VCaP (cell line): ENCODE data around the gene FCRLB.

ENCODE experiments used
- H3K27ac ChIP-seq: fragments of 450-650 bp; 2 replicates; pipeline ENCODE4 v1.5.1; 2017
- TF ChIP-seq, protein P1 (sequence below): fragments of 450-650 bp; conservative IDR thresholded peaks from 2 replicates; pipeline ENCODE4 v1.5.1; 2017; ENCODE audit warnings: mild to moderate bottlenecking, moderate library complexity

The FCRLB gene

DNA sequence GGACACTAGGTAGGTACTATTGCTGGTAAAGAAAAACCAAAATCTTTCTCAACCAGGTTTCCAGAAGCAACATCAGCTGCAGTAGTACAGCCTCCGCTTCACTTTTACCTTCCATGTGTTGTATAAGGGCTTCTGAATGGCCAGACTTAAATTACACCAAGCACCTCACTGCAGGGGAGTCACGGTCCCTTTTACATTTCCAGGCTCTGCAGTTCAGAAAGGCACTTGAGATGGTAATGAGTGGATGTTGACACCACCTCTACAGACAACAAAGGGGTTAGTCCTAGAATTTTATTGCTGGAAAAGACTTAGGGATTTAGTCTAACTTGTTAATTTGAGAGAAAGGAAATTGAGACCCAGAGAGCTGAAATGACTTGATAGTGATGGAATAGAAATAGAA lies 16.3 kb downstream of the FCRLB start:
- no peak overlapping the region for H3K27ac ChIP-seq
- TF ChIP-seq, protein P1, sequence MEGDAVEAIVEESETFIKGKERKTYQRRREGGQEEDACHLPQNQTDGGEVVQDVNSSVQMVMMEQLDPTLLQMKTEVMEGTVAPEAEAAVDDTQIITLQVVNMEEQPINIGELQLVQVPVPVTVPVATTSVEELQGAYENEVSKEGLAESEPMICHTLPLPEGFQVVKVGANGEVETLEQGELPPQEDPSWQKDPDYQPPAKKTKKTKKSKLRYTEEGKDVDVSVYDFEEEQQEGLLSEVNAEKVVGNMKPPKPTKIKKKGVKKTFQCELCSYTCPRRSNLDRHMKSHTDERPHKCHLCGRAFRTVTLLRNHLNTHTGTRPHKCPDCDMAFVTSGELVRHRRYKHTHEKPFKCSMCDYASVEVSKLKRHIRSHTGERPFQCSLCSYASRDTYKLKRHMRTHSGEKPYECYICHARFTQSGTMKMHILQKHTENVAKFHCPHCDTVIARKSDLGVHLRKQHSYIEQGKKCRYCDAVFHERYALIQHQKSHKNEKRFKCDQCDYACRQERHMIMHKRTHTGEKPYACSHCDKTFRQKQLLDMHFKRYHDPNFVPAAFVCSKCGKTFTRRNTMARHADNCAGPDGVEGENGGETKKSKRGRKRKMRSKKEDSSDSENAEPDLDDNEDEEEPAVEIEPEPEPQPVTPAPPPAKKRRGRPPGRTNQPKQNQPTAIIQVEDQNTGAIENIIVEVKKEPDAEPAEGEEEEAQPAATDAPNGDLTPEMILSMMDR, result no peak

DNA sequence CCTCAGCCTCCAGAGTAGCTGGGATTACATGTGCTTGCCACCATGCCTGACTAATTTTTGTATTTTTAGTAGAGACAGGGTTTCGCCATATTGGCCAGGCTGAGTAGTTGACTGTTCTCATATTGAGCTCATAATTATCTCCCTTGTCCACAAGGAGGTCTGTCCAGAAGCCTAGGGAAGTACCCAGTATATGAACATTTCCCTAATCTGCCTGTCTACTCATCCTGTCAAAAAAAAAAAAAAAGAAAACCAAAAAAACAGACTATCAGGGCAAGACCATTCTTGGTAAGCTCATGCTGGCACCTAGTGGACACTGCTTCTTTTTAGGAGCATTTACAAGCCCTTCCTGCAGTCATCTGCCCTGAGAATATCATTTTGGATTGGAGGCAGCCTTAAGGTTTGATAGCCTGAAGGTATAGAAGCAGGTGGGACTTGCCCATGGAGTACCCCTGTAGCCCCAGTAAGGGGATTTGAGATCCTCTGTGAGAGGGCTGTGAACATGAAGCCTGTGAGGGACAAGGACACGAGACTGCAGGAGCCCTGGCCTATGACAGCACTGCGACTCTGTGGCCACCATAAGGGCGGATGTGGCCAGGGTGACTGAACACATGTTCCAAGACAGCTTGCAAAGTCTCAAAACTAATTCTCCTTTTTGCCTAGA lies 17.4 kb downstream of the FCRLB start:
- TF ChIP-seq, protein P1, result peak; percentile 82

DNA sequence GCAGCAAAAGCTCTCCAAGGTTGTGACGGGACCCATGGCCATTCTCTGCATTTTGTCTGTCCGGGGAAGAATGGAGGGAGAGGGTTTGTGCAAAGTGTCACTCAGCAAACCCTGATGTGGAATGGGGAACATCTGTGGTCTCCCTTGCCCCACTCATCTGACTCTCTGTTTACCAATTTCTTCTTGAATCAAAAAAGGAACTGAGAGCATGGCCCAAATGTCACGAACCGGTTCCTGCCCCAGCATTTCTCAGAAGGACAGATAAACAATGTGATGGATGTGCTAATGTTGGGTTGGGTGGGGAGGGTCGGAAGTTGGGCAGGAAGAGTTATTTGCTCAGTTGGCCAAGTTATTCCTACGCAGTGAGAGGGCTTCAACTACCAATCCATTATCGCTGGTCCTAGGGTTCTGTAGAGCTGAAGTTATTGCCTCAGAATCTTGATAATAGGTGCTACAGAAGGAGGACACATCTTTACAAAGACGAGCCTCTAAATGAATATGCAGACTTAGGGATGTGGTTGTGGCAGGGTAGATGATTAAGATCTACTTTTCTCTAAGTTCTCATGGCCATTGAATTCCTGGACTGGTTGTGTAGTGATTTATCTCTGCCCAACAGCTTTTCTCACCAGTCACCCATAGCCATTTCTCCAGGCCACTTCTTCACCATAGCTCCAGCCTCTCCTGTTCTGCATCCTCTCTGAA lies 18.7 kb downstream of the FCRLB start:
- TF ChIP-seq, protein P1, result no peak
- no peak overlapping the region for H3K27ac ChIP-seq

More for the DNA sequence above, 17.4 kb downstream of the FCRLB start:
- H3K27ac ChIP-seq, result no peak overlapping the region

DNA sequence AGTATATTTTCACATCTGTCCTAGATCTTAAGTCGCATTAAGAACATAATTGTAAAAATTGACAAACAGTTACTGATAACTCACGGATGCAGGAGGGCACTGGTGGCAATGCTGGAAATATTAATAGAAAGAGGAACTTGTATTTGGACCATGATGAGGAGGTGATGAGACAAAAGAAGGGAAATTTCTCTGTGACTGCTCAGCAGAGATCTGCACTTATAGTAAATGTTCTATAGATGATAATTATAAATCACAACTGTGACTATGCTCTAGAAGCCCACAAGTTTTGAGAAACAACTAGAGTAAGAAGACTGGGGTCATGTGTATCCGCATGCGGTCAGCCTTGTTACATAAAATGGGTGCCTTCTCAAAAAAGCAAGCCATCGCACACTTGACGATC lies 19.6 kb downstream of the FCRLB start:
- no peak overlapping the region for H3K27ac ChIP-seq
- TF ChIP-seq, protein P1, result no peak

DNA sequence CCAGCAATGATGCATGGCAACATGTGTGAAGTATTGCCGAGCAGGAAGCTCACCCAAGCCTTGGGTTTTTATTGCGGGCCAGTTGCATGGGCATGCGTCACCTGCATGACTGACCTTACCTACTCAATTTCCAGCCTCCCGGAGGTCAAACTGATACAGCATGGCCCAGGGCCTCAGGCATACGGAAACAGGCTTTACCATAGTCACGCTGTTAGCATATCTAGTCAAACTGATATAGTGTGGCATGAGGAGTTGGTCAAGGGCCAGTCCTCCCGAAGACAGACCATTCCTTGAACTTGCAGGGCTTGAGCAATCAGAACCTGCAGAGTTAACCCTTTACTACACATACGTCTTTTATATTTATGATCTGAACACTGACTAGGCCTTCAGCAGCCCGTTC lies 21.9 kb downstream of the FCRLB start:
- TF ChIP-seq, protein P1, result no peak
- H3K27ac ChIP-seq, result no peak overlapping the region

DNA sequence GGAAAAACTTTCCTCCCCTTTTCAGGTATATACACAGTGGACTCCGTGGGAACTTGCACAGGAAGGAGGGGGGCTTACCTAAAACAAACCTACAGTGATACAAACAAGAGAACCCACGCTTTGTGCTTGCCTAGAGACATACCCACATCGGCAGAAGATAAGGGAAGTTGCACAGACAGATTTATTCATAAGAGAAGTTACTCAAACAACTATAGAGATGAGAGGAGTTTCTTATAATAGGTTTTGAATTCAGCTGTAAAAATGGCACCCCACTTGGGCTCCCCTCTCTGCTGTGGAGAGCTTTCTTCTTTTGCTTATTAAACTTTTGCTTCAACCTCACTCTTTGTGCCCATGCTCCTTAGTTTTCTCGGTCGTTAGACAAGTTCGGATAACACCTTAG lies 26.5 kb downstream of the FCRLB start:
- H3K27ac ChIP-seq, result no peak overlapping the region

More for the DNA sequence above, 26.5 kb downstream of the FCRLB start:
- TF ChIP-seq, protein P1, result no peak
